ENCODE results near the gene CTDNEP1.

DNA sequence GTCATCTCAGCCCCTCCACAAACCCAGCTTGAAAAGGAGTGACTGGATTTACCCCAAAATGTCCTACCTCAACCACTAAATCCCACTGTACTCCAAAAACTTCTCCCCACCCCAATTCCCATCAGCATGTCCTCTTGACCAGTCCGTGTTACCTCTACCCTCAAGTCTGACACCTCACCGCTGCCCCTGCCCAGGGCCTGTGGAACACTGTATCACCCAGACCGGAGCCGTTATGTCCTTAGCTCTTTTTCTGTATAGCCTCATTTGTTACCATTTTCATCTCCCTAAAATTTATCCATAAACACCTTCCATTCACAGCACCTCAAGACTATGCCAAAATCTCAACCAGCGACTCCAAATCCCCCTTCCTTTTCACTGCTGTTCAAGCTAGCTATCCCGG lies 14.7 kb downstream of the CTDNEP1 start:
- TF ChIP-seq ZNF274 (IDR thresholded peaks at IDR 0.05; ENCODE audit: low read depth, low read length) (no peak), YY1 (IDR thresholded peaks at IDR 0.05; ENCODE audit: insufficient read depth, insufficient read length) (no peak)
